ENCODE measurements around the gene SMG1. TPM values are rescaled to one million over a fixed set of nuclear protein-coding genes. Genes with fewer than 3 reads are reported as not detected.
A peak's percentile ranks its signal among the peaks of the same experiment; 100 is the strongest.

SMG1 gene
- total and polyA plus RNA-seq, 2 of the 13 experiments (the other 11 are each of a cell fraction or from before 2014, with no cell fraction given): 48.7 to 53.7 TPM

- TF ChIP-seq ZBTB33 (CRISPR knock-in tag; IDR thresholded peaks at IDR 0.05) (no peak), ARID3A (IDR thresholded peaks at IDR 0.05; ENCODE audit: low read depth, low read length) (0 out of 2 replicates have a peak, but pooled peaks have one; percentile 24), HDAC2 (CRISPR knock-in tag; IDR thresholded peaks at IDR 0.05) (no peak), ZMYM4 (CRISPR knock-in tag; IDR thresholded peaks at IDR 0.05) (no peak)
Measured at GRCh38 chr16:18796377-18796776, 129.8 kb downstream of the SMG1 start (continued).

GRCh38 chr16:18792836-18793433 lies 133.3 kb downstream of the SMG1 start:
- Histone ChIP-seq H3K27me3 (ENCODE audit: control insufficient read depth in 1 of 2, insufficient read depth in 2 of 2, low read length in 2 of 2) (peaks cover 0 to 7% of the 10 kb centered on the region in 2 experiments; a peak in 1 of 5 replicates), H3K4me3 (replicated peaks in 1 of 3; ENCODE audit: insufficient read depth in 1 of 3, low read depth in 2 of 3, low read length in 3 of 3) (no peak overlapping the region), H4K20me1 (ENCODE audit: insufficient read depth, low read length) (peaks cover 22% of the 10 kb centered on the region), H3K36me3 (replicated peaks in 1 of 2; ENCODE audit: control insufficient read depth in 1 of 2, insufficient read depth in 2 of 2, low read length in 2 of 2) (peaks cover 14 to 68% of the 10 kb centered on the region in 2 experiments), H2AFZ (ENCODE audit: low read length) (no peak overlapping the region), H3K79me2 (ENCODE audit: insufficient read depth, low read length) (peaks cover 44% of the 10 kb centered on the region), H3K9me3 (ENCODE audit: low read length) (no peaks in the 10 kb centered on the region), H3K4me1 (ENCODE audit: insufficient read depth, low read length) (peaks cover 58% of the 10 kb centered on the region), H3K27ac (ENCODE audit: extremely low read length, insufficient read depth, low read length) (no peak overlapping the region), H3K4me2 (ENCODE audit: low read depth, low read length) (no peak overlapping the region), H3K9ac (ENCODE audit: insufficient read depth, low read depth, low read length) (no peak overlapping the region)
- BruUV-seq (replicated peaks): no TSS peak
- FAIRE-seq (no peak), ATAC-seq (no peak), DNase-seq (ENCODE audit: low spot score) (no peak)
- CTCF ChIA-PET (ENCODE audit: low intra/inter-chr PET ratio, low total read pairs): no interaction called here
- 96% methylated on average over 11 of the region's 11 CpGs for WGBS (ENCODE audit: low lambda C conversion rate)
- intact Hi-C loops (cut with micrococcal nuclease; ENCODE audit: unreplicated experiment): loop anchor here (10.0 kb wide), 1 partner anchor 732 kb away; the partner anchor contains the start of genes CCP110 and GDE1
- POLR2A ChIA-PET: interaction anchor here (8.7 kb wide), 1 partner anchor 9 kb away, joined by 545 read pairs; the partner anchor contains the start of gene ARL6IP1
- in situ Hi-C loops (cut with HindIII; ENCODE audit: extremely low pct_ligation_motif_present, low pct_unique_long_range_greater_than_20kb): no loop called here
- peak; percentile 23; the same call in 1 of the 2 replicates for TF ChIP-seq POLR2AphosphoS5 (IDR thresholded peaks at IDR 0.05; ENCODE audit: low read depth, low read length)
- no peak for TF ChIP-seq ZBTB7B (CRISPR knock-in tag; IDR thresholded peaks at IDR 0.05)
- no peak for TF ChIP-seq ZNF468 (CRISPR knock-in tag; IDR thresholded peaks at IDR 0.05)
- peak; percentile 32; the same call in 1 of the 2 replicates for TF ChIP-seq ZBTB42 (CRISPR knock-in tag; IDR thresholded peaks at IDR 0.05)
- TF ChIP-seq ZNF550 (CRISPR knock-in tag; IDR thresholded peaks at IDR 0.05; ENCODE audit: borderline replicate concordance): no peak
- peak; percentile 29 for TF ChIP-seq RBM22 (optimal IDR thresholded peaks at IDR 0.05; ENCODE audit: low read length)
- peak; percentile 47 for TF ChIP-seq PRPF4 (IDR thresholded peaks at IDR 0.05; ENCODE audit: low read depth, low read length, poor library complexity, severe bottlenecking)
- TF ChIP-seq ZNF766 (CRISPR knock-in tag; IDR thresholded peaks at IDR 0.05; ENCODE audit: borderline replicate concordance): no peak
- no peak for TF ChIP-seq HMG20A (CRISPR knock-in tag; IDR thresholded peaks at IDR 0.05; ENCODE audit: borderline replicate concordance)
- no peak for TF ChIP-seq FOXK2 (IDR thresholded peaks at IDR 0.05)
- TF ChIP-seq ZBTB20 (CRISPR knock-in tag; IDR thresholded peaks at IDR 0.05; ENCODE audit: borderline replicate concordance, low read depth): no peak
- TF ChIP-seq NR2F1 (CRISPR knock-in tag; IDR thresholded peaks at IDR 0.05): no peak
- no peak for TF ChIP-seq ZEB1 (IDR thresholded peaks at IDR 0.05; ENCODE audit: insufficient replicate concordance, low read depth)
